DND-41 (cell line): ENCODE measurements around the gene NR5A1.

Experiments
- CTCF ChIP-seq: IDR thresholded peaks from 2 replicates; pipeline ENCODE4 v1.5.1; 2012; ENCODE audit warnings: borderline replicate concordance, low read length, moderate library complexity, mild to moderate bottlenecking; ENCODE audit not compliant: poor library complexity, severe bottlenecking; ENCODE audit errors: extremely low read depth
- EZH2 ChIP-seq: IDR thresholded peaks from 3 replicates; pipeline ENCODE4 v1.6.1; 2012; ENCODE audit warnings: borderline replicate concordance, low read depth, mild to moderate bottlenecking, moderate library complexity, low read length, inconsistent platforms; ENCODE audit not compliant: severe bottlenecking

- TF ChIP-seq CTCF (no peak), EZH2 (no peak)
Measured at GRCh38 chr9:124440786-124441185, 66.4 kb downstream of the NR5A1 start.
